Esophagus muscularis mucosa (tissue), 4 donors: ENCODE measurements around the gene SMG6. TPM values are rescaled to one million over a fixed set of nuclear protein-coding genes. Genes with fewer than 3 reads are reported as not detected.

Source experiments
- DNase-seq: peaks from one replicate; pipeline ENCODE4 v3.0.0-alpha.2; 2017; ENCODE audit errors: extremely low spot score
- H3K27ac ChIP-seq, 4 donors: fragments of 200-600 bp; sonication (generic); replicated peaks in 1 of 4; 1 replicate in 3 of 4; 2 replicates in 1 of 4; pipeline ENCODE4 v1.5.1; 2016 to 2019; ENCODE audit warnings: mild to moderate bottlenecking in 1 of 4
- H3K27me3 ChIP-seq, 4 donors: fragments of 200-600 bp; sonication (generic); one replicate each; pipeline versions ENCODE4 v1.5.1 to v1.6.0; 2016 to 2019
- H3K36me3 ChIP-seq, 4 donors: fragments of 200-600 bp; sonication (generic); one replicate each; pipeline ENCODE4 v1.5.1; 2016 to 2019
- H3K4me1 ChIP-seq, 4 donors: fragments of 200-600 bp; sonication (generic); one replicate each; pipeline ENCODE4 v1.5.1; 2016 to 2019
- H3K4me3 ChIP-seq, 4 donors: fragments of 200-600 bp; sonication (generic); 1 replicate in 2 of 4; 2 replicates in 2 of 4; pipeline ENCODE4 v1.5.1; 2016 to 2019; ENCODE audit warnings: mild to moderate bottlenecking in 4 of 4, moderate library complexity in 1 of 4
- H3K9me3 ChIP-seq, 4 donors: fragments of 200-600 bp; sonication (generic); 1 replicate in 3 of 4; 2 replicates in 1 of 4; pipeline ENCODE4 v1.5.1; 2016 to 2019
- CTCF ChIP-seq, 3 experiments: fragments of 200-600 bp in 2 of 3; fragments of 450-650 bp in 1 of 3; sonication (generic) in 2 of 3; IDR thresholded peaks; one replicate each; pipeline ENCODE4 v1.5.1; 2017 to 2019; ENCODE audit warnings: antibody characterized with exemption in 3 of 3, mild to moderate bottlenecking in 2 of 3, moderate library complexity in 1 of 3
- EP300 ChIP-seq: sonication (generic); formaldehyde crosslinking; IDR thresholded peaks from one replicate; pipeline ENCODE4 v1.6.1; 2017; ENCODE audit warnings: antibody characterized with exemption
- POLR2A ChIP-seq: fragments of 450-650 bp; IDR thresholded peaks from one replicate; pipeline ENCODE4 v1.6.1; 2017; ENCODE audit warnings: antibody characterized with exemption, moderate library complexity, mild to moderate bottlenecking, low read depth
- POLR2AphosphoS5 ChIP-seq, 2 donors: sonication (generic); formaldehyde crosslinking; IDR thresholded peaks; one replicate each; pipeline ENCODE4 v1.6.1; 2017; ENCODE audit warnings: antibody characterized with exemption in 2 of 2
- WGBS: methylation state at CpG from one replicate; pipeline ENCODE4 v1.1.5; 2018; 5-methylcytosine and 5-hydroxymethylcytosine counted together
- intact Hi-C: fragments of 100-400 bp; cut with DNase I; formaldehyde crosslinking; loops from one replicate; pipeline ENCODE4 v1.15.1; 2023
- total RNA-seq, 4 donors: library from RNA; depleted of rRNA; stranded (reverse); fragments of >200 nt; gene quantifications; one replicate each; pipeline versions ENCODE4 v1.1.0 to v1.2.1, GENCODE V29; 2016

SMG6 gene
- total RNA-seq, 4 donors from 2014 or later: 38.2 to 67.7 (median 47.7) TPM

GRCh38 chr17:2344528-2344927 lies 40.9 kb upstream of the SMG6 start:
- Histone ChIP-seq H3K36me3 (peaks cover 0 to 48% (median 32%) of the 10 kb centered on the region in 4 donors), H3K27me3 (no peaks in the 10 kb centered on the region), H3K9me3 (no peaks in the 10 kb centered on the region), H3K4me1 (peaks cover 0 to 9% (median 3%) of the 10 kb centered on the region in 4 donors), H3K4me3 (no peak overlapping the region), H3K27ac (no peak overlapping the region)
- TF ChIP-seq EP300 (no peak), POLR2A (no peak), CTCF (IDR thresholded peaks at IDR 0.05) (no peak), POLR2AphosphoS5 (IDR thresholded peaks at IDR 0.05) (no peak)
- DNase-seq: no peak
- 88% methylated on average over 10 of the region's 10 CpGs for WGBS
- intact Hi-C loops: no loop called here

GRCh38 chr17:2343421-2343820 lies 39.8 kb upstream of the SMG6 start:
- 62% methylated on average over 5 of the region's 5 CpGs for WGBS
- TF ChIP-seq POLR2AphosphoS5 (IDR thresholded peaks at IDR 0.05) (no peak), CTCF (IDR thresholded peaks at IDR 0.05) (no peak), EP300 (no peak), POLR2A (no peak)
- H3K27me3 ChIP-seq: no peaks in the 10 kb centered on the region
- no peak overlapping the region for H3K27ac ChIP-seq
- H3K4me3 ChIP-seq: no peak overlapping the region
- intact Hi-C loops: no loop called here
- H3K9me3 ChIP-seq: no peaks in the 10 kb centered on the region
- DNase-seq: no peak
- peaks cover 0 to 48% (median 32%) of the 10 kb centered on the region in 4 donors for H3K36me3 ChIP-seq
- H3K4me1 ChIP-seq: peaks cover 0 to 14% (median 3%) of the 10 kb centered on the region in 4 donors

- Histone ChIP-seq H3K36me3 (peaks cover 14 to 42% (median 32%) of the 10 kb centered on the region in 4 donors), H3K27ac (peak overlapping the region; percentile 89 to 95 (median 94)), H3K9me3 (no peaks in the 10 kb centered on the region), H3K4me1 (peaks cover 14 to 36% (median 32%) of the 10 kb centered on the region in 4 donors), H3K4me3 (peak overlapping the region; percentile 83 to 99 (median 97)), H3K27me3 (no peaks in the 10 kb centered on the region)
- intact Hi-C loops: loop anchor here (5.0 kb wide), 1 partner anchor 69 kb away; no protein-coding TSS in a partner anchor
- WGBS: 28% methylated on average over 2 of the region's 5 CpGs
- no peak for TF ChIP-seq CTCF (IDR thresholded peaks at IDR 0.05)
- TF ChIP-seq POLR2A: no peak
- TF ChIP-seq POLR2AphosphoS5 (IDR thresholded peaks at IDR 0.05): no peak
- TF ChIP-seq EP300: no peak
- no peak for DNase-seq
Measured at GRCh38 chr17:2338315-2338657, 34.7 kb upstream of the SMG6 start.

GRCh38 chr17:2337544-2338314 lies 34.1 kb upstream of the SMG6 start:
- intact Hi-C loops: loop anchor here (5.0 kb wide), 1 partner anchor 70 kb away; no protein-coding TSS in a partner anchor
- Histone ChIP-seq H3K36me3 (peaks cover 19 to 43% (median 38%) of the 10 kb centered on the region in 4 donors), H3K27ac (peak overlapping the region; percentile 89 to 95 (median 94)), H3K27me3 (no peaks in the 10 kb centered on the region), H3K4me3 (peak overlapping the region; percentile 83 to 99 (median 97)), H3K9me3 (no peaks in the 10 kb centered on the region), H3K4me1 (peaks cover 14 to 36% (median 32%) of the 10 kb centered on the region in 4 donors)
- no peak for TF ChIP-seq EP300
- peak in 2 of 3 experiments; percentile 5 to 7 for TF ChIP-seq CTCF (IDR thresholded peaks at IDR 0.05)
- peak; percentile 64 to 87 for TF ChIP-seq POLR2AphosphoS5 (IDR thresholded peaks at IDR 0.05)
- peak; percentile 24 for TF ChIP-seq POLR2A
- no peak for DNase-seq
- 0% methylated on average over 27 of the region's 92 CpGs for WGBS
